Stimulated activated CD8-positive, alpha-beta memory T cell treated with anti-CD3 and anti-CD28 coated beads, Interleukin-2, amount 100 ng/mL, for 1 hour (primary cell): ENCODE results near the gene FYTTD1.

Experiments used
- DNase-seq, 2 donors: peaks; one replicate each; pipeline ENCODE4 v3.0.0-alpha.2; 2020; ENCODE audit warnings: low read depth in 2 of 2

The FYTTD1 gene

GRCh38 chr3:197791892-197792647, 42.4 kb downstream of the FYTTD1 start:
- DNase-seq: no peak

DNA sequence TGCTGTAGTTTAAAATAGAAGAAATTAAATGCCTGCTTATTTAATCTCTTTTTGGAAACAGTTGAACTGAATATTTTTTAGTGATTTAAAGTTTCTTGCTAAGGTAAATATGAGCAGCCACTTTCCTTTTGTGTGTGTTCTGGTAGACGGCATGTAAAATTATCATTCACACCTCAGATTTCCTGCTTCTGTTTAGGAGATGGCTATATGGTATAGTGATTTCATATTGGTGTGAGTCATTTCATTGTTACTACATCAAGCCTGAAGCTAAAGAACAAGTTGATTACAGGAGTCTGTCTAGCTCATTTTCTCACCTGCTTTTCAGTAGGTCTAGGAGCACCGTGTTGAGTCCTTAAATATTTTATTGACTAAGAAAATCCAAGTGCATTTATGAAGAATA, 43.6 kb downstream of the FYTTD1 start:
- no peak for DNase-seq

- DNase-seq: no peak
Observed at GRCh38 chr3:197794115-197794514, 44.4 kb downstream of the FYTTD1 start.

DNA sequence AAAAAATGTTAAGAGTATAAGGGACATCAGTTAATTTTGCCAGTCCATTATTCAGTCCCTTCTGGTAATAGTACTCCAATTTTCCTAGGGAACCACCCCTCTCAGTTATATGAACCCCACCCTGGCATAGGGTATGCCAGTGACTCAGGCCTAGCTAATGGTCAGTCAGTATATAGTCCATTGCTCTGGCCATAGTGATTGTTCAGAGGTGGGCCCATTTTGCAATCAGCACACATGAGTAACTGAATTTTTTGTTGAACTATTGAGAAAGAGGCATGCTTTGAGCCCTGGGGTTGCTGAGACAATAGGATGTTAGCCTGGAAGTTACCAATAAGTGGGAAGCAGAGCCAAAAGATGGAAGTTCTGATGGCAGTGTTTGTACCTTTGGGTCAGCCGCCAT, 45.5 kb downstream of the FYTTD1 start:
- no peak for DNase-seq

GRCh38 chr3:197796087-197796486, 46.4 kb downstream of the FYTTD1 start:
- DNase-seq: no peak

GRCh38 chr3:197798863-197799262, 49.2 kb downstream of the FYTTD1 start:
- DNase-seq: no peak

GRCh38 chr3:197800379-197800778, 50.7 kb downstream of the FYTTD1 start:
- no peak for DNase-seq

GRCh38 chr3:197801891-197802778, 52.5 kb downstream of the FYTTD1 start:
- no peak for DNase-seq

GRCh38 chr3:197802779-197803459, 53.2 kb downstream of the FYTTD1 start:
- DNase-seq: no peak

- no peak for DNase-seq
Observed at GRCh38 chr3:197804511-197804910, 54.8 kb downstream of the FYTTD1 start.

DNA sequence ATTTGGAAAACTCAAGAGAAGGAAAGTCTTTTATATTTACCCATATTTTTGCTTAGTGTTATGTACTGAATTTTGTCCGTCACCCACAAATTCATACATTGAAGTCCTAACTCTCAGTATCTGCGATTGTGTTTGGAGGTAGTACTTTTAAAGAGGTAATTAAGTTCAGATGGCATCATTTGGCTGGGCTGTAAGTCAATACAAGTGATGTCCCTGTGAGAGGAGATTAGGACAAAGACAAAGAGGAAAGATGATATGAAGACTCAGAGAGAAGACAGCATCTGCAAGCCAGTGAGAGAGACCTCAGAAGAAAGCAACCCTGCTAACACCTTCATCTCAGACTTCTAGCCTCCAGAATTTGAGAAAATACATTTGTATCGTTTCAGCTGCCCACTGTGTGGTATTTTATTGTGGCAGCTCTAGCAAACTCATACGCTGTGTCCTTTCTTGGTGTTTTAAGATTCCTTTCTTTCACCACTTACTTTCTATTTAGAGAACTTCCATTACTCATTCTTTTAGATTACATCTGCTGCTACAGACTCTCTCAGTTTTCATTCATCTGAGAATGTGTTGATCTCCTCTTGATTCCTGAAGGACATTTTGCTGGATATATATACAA, 58.4 kb downstream of the FYTTD1 start:
- DNase-seq: no peak

DNA sequence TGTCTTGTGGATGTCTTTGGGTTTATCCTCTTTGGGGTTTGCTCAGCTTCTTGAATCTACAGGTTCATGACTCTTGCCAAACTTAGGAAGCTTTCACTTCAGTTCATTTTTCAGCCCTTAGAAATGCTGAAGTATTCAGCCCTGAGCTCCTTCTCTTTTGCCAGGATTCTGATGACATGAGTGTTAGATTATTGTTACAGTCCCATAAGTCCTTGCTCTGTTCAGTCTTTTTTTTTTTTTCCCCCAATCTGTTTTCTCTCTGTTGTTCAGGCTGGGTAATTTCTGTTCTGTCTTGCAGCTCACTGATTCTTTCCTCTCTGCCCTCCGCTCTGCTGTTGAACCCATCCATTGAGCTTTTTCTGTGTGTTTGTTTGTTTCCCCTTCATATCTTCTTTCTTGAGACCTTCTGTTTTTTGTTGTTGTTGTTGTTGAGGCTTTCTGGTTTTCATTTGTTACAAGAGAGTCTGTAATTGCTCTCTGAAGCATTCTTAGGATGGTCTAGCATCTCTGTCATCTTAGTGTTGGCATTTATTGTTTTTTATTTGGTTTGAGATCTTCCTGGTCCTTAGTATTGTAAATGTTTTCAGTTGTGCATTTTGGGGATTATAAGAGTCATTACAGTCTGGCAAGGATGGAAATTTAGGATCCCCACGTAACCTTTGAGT, 59.8 kb downstream of the FYTTD1 start:
- no peak for DNase-seq

DNA sequence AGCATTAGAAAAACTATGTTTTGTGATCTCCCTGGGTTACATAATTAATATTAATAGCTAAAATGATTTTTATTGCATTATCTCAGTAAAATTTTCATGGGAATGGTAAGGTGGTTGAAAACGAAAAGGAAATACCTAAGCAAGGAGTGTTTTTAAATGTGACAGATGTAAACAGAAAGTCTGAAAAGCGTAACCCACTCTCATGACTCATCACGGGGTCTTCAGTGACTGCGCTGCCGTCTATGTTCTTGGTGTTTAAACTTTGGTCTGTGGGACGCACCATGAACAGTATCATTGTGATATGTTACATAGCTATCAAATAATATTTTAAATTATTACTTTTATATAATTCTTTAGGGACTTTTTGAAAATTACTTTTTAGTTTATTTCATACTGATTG, 61.2 kb downstream of the FYTTD1 start:
- DNase-seq: no peak

DNA sequence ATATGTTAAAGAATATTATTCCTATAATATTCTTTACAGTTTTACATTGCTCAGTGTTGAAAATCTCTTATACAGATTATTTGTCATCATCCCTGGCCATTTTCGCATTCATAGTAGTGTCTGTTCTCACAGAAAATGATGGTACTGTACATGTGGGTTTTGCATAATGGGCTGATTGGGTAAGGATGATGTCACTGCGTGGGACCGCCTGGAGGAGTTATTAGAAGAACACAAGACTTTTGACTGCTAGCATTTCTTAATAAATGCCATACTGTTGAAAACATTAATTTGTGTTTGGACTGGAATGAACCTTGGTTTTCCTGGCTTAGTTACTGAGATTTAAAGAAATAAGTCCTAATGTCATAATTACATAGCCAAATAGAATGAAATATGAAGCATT, 61.7 kb downstream of the FYTTD1 start:
- DNase-seq: no peak

GRCh38 chr3:197814372-197814771, 64.7 kb downstream of the FYTTD1 start:
- no peak for DNase-seq

DNA sequence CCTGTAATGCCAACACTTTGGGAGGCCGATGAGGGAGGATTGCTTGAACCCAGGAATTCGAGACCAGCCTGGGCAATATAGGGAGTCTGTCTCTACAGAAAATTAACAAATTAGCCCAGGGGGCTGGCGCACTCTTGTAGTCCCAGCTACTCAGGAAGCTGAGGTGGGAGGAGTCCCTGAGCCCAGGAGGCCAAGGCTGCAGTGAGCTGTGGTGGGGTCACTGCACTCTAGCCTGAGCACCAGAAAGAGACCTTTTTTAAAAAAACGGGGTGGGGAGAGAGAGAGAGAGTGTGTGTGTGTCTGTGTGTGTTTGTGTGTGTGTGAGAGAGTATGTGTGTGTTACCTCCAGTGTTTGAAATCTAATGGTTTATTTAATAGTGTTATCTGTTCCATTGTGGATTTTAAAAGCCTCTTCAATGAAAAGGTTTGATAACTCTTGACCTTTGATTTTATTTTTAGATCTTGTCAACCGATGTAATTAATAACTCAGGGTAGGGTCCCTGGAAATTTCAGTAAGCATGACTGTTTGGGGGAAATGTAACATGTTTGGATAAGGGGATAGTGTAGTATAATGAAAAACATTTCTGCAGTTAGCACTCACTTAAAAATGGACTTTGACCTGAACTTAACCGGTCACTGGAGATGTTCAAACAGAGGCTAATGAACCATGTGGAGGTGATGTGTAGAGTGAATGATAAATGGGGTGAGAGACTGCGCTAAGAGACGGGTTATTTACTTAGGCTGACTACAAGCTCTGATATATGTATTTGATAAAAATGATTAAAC, 71.1 kb downstream of the FYTTD1 start:
- DNase-seq: no peak

- DNase-seq: no peak
Observed at GRCh38 chr3:197829397-197830045, 79.8 kb downstream of the FYTTD1 start.

GRCh38 chr3:197830308-197830966, 80.8 kb downstream of the FYTTD1 start:
- DNase-seq: no peak

GRCh38 chr3:197830967-197831313, 81.3 kb downstream of the FYTTD1 start:
- DNase-seq: no peak
